KOPT-K1 (cell line): ENCODE data around the gene NOG.

Experiments
- H3K27ac ChIP-seq: fragments of 200-600 bp; sonication (generic); 2 replicates; pipeline ENCODE4 v1.5.1; 2016; ENCODE audit warnings: antibody characterized with exemption, mild to moderate bottlenecking, low read depth, low read length; ENCODE audit not compliant: poor library complexity, severe bottlenecking
- H3K36me3 ChIP-seq: fragments of 200-600 bp; sonication (generic); 2 replicates; pipeline ENCODE4 v1.5.1; 2017; ENCODE audit warnings: antibody characterized with exemption, mild to moderate bottlenecking, low read length, moderate library complexity; ENCODE audit not compliant: insufficient read depth
- H3K9me3 ChIP-seq: fragments of 200-600 bp; sonication (generic); 2 replicates; pipeline ENCODE4 v1.5.1; 2017; ENCODE audit warnings: antibody characterized with exemption, low read length, mild to moderate bottlenecking; ENCODE audit not compliant: insufficient read depth, poor library complexity, severe bottlenecking

The NOG gene

DNA sequence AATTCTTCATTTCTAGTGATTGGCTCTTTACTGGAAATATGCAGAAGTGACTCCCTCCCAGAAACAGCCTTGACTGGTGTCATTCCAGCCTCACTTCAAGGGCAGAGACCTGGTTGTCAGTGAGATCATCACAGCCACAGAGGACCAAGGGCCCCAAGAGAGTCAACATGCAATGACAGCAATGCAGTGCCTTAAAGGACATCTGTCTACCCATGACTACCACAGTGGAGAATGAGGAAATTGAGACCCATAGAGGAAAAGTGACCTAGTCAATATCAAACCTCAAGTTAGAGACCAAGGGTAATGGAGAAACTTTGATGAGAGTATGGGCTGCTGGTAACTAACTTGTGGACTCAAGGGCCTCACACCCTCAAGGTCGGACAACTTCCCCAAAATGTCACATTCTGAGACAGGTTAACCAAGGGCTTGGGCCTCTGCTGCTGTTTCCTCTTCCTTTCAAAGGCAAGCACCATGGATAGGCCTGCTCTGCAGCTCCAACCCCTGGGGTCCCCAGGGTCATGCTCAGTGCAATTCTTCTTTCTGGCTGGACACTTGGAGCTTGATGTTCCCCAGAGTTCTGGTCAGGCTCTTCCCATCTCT lies 11.3 kb downstream of the NOG start:
- H3K27ac ChIP-seq, result no peak overlapping the region
- no peaks in the 10 kb centered on the region for H3K36me3 ChIP-seq
- no peaks in the 10 kb centered on the region for H3K9me3 ChIP-seq

DNA sequence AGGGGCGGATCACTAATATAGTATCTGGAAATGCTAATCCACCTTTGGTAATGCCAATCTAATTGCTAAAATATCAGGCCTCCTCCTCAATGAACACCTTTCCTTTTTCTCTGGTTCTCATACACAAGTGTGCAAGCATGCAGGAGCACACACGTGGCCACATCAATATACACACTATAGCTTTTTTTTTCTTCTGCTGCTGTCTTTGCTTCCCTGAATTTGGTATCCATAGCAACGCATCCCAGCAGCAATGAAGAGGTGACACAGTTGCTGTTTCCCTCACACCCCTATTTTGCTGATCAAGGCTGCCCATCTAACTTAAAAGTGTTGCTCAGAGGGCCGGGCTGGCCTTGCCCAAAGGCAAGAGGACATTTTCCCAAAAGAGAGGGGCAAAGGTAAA lies 15.4 kb downstream of the NOG start:
- Histone ChIP-seq H3K9me3 (no peaks in the 10 kb centered on the region), H3K27ac (no peak overlapping the region)

DNA sequence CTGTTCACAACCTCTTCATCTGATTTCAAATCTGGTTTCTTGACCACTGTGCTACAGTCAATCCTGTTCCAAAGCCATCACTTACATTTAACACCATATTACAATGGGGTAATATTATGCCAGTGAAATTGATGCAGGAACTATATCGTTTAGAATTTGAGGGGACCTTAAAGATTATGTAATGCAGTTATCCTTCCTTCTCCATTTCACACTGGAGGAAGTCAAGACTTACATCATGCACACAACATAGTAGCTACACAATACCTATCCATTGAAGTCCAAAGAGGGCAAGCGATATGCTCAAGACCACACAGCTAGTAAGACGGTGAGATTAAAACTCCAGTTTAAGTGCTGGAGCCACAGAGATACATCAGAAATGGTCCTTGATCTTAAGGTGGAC lies 16.8 kb downstream of the NOG start:
- H3K36me3 ChIP-seq, result no peaks in the 10 kb centered on the region
- H3K9me3 ChIP-seq, result no peaks in the 10 kb centered on the region
- H3K27ac ChIP-seq, result no peak overlapping the region

More for the DNA sequence above, 15.4 kb downstream of the NOG start:
- H3K36me3 ChIP-seq, result no peaks in the 10 kb centered on the region

DNA sequence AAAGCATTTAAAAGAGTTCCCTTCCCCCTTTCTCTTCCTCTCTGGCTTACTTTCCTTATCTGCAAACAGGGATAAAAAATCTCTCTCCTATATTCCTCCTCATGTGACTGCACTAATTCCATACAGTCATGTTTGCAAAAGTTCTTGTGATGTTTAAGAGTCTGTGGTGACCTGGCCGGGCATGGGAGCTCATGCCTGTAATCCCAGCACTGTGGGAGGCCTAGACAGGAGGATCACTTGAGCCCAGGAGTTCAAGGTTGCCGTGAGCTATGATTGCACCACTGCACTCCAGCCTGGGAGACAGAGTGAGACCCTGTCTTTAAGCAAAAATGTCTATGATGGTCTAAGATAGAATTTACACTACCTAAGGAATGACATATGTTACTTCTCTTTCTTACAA lies 19.6 kb downstream of the NOG start:
- H3K27ac ChIP-seq, result no peak overlapping the region
- H3K9me3 ChIP-seq, result no peaks in the 10 kb centered on the region
- no peaks in the 10 kb centered on the region for H3K36me3 ChIP-seq

DNA sequence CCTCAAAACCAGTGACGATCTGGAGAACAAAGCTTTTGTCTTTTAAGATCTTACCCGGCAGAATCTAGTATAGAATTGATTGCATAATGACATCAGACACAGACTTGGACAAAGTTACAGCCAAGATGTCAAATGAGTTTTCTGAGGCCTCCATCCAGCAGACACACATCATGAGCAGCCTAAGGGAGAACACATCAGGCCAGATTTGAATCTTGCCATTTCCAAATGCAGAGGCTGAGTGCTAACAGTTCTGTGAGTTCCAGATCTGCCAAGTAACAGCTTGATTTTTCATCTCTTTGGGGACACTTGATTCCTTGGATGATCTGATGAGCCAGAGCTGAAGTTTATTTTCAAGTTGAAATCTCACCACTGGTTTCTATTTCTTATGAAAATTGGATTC lies 21.0 kb downstream of the NOG start:
- H3K27ac ChIP-seq, result no peak overlapping the region

DNA sequence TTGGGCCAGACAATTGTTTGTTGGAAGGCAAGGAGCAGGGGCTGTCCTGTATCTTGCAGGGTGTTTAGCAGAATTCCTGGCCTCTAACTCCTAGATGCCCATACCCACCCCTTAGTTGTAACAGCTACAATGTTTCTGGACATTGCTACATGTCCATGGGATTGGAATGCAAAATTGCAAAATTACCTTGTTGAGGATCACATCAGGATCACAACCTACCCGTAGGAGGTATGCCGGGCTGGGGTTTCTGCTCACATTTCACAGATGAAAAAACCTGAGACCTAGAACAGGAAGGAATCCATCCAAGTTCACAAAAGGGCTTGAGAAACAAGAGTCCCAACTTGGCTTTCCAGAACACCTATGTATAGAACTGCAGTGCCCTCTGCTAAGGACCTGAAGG lies 22.7 kb downstream of the NOG start:
- H3K36me3 ChIP-seq, result no peaks in the 10 kb centered on the region
- H3K9me3 ChIP-seq, result no peaks in the 10 kb centered on the region
- no peak overlapping the region for H3K27ac ChIP-seq

More for the DNA sequence above, 21.0 kb downstream of the NOG start:
- Histone ChIP-seq H3K36me3 (no peaks in the 10 kb centered on the region), H3K9me3 (no peaks in the 10 kb centered on the region)

DNA sequence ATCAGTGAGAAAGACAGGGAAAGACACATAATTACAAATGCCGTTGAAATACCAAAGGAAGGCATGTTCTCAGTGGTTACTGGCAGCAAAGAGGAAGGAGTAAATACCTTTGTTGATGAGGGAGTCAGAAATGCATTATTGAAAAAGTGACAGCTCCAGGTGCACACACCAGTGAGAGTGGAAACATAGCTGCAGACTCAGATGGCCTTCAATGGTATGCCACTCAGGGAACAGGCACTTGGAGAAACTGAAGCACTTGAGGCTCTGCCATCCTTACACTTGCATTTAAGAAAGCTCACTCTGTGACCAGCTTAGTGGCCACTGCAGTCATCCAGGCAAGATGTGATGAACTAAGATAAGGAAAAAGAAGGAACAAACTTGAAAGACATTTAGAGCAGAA lies 29.9 kb downstream of the NOG start:
- H3K9me3 ChIP-seq, result no peaks in the 10 kb centered on the region
- no peaks in the 10 kb centered on the region for H3K36me3 ChIP-seq
- no peak overlapping the region for H3K27ac ChIP-seq

DNA sequence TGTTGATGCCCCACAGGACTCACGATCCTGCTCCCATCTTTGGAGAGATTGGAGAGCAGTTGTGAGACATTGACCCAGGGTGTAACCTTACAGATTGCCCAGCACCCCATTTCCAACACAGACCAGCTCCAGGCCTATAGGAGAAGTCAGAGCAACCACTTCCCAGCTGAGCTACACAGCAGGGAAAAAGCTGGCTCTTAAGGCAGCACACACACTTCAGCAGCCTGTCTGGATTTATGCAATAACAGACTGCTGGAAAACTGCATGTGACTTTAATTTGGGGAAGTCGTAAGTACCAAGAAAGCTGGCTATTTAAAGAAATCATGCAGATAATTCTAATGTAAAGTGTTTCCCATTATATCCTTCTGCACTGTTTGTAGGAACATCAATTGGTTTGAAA lies 30.8 kb downstream of the NOG start:
- H3K36me3 ChIP-seq, result no peaks in the 10 kb centered on the region
- H3K27ac ChIP-seq, result no peak overlapping the region
- no peaks in the 10 kb centered on the region for H3K9me3 ChIP-seq

DNA sequence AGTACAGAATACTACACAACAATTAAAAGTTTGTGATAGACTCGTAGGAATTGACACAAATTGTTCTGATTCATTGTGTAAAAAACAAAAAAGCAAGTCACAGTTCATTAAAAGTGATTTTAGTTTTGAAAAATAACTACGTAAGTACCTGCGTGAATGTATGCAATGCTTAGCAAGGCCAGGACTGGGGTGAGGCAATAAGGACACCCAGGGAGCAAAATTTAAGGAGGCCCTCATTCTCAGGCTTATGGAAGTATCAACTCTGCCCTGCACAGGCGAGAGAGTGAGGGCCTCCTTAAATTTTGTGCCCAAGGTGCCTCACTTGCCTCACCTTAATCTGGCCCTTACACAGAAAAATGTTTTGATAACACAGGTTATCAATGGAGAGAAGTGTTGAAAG lies 31.4 kb downstream of the NOG start:
- Histone ChIP-seq H3K36me3 (no peaks in the 10 kb centered on the region), H3K27ac (no peak overlapping the region), H3K9me3 (no peaks in the 10 kb centered on the region)

DNA sequence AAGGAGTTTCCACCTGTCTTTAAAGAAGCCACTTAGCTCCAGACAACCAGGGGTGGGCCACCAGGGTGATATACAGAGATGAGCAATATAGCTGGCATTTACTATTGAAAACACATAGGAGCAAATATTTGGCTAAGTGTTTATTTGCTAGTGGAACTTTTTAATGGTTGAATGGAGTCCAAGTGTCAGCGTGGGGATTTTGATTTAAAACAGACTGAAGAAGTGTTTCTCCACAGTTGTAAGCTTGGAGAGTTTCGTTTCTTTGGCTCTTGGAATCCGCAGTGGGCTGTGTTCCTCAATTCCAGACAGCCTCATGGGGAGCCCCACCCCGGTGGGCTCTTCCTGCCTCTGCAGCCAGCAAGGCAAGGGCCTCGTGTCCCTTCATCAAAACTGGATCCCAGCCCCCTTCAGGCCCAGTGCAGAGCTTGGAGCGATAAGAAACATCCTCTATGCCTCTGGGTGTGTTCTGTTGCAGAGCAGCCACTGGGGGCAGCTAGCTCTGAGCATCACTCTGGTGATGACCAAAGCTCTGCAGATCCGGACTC lies 36.1 kb downstream of the NOG start:
- H3K9me3 ChIP-seq, result no peaks in the 10 kb centered on the region
- H3K27ac ChIP-seq, result no peak overlapping the region
- H3K36me3 ChIP-seq, result no peaks in the 10 kb centered on the region

DNA sequence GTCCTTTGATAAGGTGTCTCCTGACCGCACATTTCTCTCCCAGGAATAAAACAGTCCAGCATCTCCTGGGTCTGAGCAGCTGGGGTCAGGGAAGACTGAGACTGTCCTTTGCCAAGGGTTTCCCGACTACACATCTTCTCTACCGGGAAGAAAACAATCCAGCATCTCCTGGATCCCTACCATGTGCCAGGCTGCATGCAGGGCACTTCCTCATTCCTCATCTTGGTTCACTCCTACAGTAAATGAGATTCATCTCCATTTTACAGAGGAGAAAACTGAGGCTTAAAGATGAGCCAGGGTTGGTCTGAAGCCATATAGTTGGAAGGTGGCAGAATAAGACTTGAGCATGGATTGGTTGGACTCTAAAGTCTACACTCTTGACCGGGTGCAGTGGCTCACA lies 36.7 kb downstream of the NOG start:
- Histone ChIP-seq H3K27ac (no peak overlapping the region), H3K36me3 (no peaks in the 10 kb centered on the region), H3K9me3 (no peaks in the 10 kb centered on the region)

DNA sequence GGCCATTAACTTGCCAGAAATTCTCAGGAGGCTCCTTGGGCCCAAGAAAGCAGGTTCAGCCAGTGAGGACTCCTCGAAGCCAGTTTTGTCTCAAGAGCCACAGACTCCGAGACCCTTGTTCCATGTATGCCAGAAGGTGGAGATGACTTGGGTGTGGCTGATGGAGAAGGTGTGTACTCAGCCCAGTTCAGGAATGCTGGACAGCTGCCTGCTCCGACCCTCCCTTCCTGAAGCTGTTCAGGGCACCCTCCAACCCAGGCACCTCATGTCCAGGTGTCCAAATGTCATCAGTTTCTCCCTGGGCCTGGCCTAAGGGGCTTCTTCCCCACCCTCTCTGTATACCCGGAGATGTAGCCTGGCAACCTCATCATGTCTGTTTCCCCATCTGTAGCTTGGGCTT lies 40.2 kb downstream of the NOG start:
- Histone ChIP-seq H3K36me3 (no peaks in the 10 kb centered on the region), H3K9me3 (no peaks in the 10 kb centered on the region), H3K27ac (no peak overlapping the region)

DNA sequence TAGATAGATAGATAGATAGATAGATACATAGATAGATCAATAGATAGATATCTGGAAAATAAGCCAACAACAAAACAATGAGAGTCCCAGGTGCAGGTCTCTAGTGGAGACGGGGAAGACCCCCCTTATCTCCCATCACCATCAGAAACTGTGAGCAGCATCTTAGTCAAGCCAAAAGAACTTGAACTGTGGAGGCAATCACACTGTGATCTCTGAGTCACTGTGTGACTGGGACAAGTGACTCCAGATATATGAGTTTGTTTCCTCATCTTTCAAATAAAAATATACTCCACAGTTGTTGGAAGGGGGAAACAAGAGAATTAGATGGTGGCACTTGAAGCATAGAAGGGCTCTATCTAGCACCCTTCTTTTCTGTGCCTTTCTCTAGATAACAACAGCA lies 42.1 kb downstream of the NOG start:
- Histone ChIP-seq H3K36me3 (no peaks in the 10 kb centered on the region), H3K9me3 (no peaks in the 10 kb centered on the region), H3K27ac (no peak overlapping the region)

DNA sequence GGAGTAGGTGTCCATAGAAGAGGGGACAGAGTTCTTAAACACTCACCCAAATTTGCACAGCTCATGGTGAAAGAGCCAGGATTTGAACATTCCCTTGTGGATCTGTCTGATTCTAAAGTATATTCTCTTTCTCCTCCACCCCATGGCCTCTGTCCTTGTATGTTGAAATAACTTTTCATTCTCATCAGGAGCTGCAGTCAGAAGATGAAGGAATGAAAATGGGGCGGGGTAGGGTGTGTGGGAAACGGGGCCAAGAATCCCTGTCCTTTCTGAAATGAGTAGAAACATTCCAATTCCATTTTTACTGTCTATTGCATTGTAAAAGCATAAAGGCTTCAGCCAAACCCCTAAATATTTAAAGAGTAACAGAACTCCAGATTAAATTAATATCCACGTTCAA lies 42.8 kb downstream of the NOG start:
- Histone ChIP-seq H3K27ac (no peak overlapping the region), H3K36me3 (no peaks in the 10 kb centered on the region), H3K9me3 (no peaks in the 10 kb centered on the region)

DNA sequence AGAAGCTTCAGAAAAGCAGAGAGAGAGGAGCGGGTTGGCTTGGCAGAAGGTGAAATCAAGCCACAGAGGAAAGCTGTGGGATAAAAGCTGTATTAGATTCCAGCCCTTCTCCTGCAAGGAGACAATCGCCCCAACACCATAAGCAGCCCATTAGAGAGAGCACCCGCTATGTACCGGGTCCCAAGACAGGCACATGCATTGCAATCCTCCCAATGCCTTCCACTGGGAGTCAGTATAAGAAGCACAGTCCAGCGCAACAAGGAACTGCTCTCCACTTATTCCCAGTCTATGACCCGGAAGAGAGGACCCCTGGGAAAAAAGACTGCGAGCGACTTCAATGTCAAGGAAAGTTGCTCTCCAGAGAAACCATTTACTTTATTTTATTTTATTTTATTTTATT lies 43.8 kb downstream of the NOG start:
- no peaks in the 10 kb centered on the region for H3K9me3 ChIP-seq
- H3K36me3 ChIP-seq, result no peaks in the 10 kb centered on the region
- H3K27ac ChIP-seq, result no peak overlapping the region

DNA sequence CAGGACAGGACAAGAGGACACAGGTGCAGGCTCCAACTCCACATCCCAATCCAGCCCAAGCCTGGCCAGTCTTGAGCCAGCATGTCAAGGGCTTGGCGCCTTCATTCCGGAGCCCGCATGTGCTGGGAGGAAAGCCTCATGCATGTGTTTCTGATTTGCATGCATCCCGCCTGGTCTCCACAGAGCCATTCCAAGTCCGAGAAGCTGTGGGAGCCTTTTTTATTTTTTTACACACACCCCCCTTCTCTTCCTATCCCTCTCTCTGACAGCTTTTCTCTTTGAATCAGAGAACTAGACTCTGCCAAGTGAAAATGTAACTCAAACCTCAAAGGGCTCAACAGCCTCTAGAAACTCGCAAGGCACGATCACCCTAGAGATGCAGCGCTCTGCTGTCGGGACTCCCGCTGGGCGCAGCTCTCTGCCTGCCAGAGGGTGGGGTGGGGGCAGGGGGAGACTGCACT lies 45.1 kb downstream of the NOG start:
- Histone ChIP-seq H3K36me3 (no peaks in the 10 kb centered on the region), H3K9me3 (no peaks in the 10 kb centered on the region), H3K27ac (no peak overlapping the region)
